ENCODE data around the gene KCTD3. TPM values are rescaled to one million over a fixed set of nuclear protein-coding genes. Genes with fewer than 3 reads are reported as not detected.

KCTD3 gene
- total RNA-seq, 1 experiment from 2014 or later = 46.7 TPM

DNA sequence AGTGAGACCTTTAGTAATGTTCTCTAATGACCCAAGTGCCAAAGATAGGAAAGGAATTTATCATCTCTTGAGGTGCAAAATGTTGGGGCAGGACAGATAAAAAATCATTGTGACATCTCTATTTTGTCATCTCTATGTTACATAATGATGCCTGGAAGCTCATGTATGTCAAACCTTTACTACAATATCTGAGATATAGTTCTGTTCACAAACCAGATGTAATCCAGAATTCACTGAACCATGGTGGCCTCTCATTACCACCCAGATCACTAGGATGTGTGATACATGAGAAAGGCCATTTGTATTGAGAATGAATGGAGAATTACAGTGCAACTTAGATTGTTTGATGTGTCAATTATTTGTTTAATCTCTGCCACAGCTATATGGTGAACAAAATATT, 22.0 kb upstream of the KCTD3 start (continued):
- TF ChIP-seq, protein P1, sequence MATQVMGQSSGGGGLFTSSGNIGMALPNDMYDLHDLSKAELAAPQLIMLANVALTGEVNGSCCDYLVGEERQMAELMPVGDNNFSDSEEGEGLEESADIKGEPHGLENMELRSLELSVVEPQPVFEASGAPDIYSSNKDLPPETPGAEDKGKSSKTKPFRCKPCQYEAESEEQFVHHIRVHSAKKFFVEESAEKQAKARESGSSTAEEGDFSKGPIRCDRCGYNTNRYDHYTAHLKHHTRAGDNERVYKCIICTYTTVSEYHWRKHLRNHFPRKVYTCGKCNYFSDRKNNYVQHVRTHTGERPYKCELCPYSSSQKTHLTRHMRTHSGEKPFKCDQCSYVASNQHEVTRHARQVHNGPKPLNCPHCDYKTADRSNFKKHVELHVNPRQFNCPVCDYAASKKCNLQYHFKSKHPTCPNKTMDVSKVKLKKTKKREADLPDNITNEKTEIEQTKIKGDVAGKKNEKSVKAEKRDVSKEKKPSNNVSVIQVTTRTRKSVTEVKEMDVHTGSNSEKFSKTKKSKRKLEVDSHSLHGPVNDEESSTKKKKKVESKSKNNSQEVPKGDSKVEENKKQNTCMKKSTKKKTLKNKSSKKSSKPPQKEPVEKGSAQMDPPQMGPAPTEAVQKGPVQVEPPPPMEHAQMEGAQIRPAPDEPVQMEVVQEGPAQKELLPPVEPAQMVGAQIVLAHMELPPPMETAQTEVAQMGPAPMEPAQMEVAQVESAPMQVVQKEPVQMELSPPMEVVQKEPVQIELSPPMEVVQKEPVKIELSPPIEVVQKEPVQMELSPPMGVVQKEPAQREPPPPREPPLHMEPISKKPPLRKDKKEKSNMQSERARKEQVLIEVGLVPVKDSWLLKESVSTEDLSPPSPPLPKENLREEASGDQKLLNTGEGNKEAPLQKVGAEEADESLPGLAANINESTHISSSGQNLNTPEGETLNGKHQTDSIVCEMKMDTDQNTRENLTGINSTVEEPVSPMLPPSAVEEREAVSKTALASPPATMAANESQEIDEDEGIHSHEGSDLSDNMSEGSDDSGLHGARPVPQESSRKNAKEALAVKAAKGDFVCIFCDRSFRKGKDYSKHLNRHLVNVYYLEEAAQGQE (IDR thresholded peaks at IDR 0.05; ENCODE audit: low read depth) = no peak
- TF ChIP-seq, protein P2, sequence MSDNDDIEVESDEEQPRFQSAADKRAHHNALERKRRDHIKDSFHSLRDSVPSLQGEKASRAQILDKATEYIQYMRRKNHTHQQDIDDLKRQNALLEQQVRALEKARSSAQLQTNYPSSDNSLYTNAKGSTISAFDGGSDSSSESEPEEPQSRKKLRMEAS (IDR thresholded peaks at IDR 0.05) = no peak
- TF ChIP-seq JUND (IDR thresholded peaks at IDR 0.05) (no peak), ZFX (IDR thresholded peaks at IDR 0.05) (no peak), SIN3A (IDR thresholded peaks at IDR 0.05; ENCODE audit: low read depth) (no peak), ZNF274 (IDR thresholded peaks at IDR 0.05; ENCODE audit: low read depth, low read length) (no peak)

DNA sequence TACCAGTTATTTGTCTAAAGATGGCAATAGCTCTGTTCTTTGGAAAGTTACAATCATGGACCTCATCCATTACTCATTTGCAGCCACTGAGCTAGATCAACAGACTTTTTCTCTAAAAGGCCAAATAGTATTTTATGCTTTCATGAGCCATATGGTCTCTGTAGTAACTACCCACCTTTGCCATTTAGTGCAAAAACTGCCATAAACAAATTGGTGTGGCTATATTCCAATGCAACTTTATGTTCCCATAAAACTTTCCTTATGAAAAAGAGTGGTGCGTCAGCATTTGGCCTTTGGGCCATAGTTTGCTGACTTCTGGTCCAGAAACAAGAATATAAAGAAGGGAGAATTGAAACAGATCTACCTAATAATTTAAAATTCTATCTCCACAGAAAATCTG, 20.1 kb upstream of the KCTD3 start:
- Histone ChIP-seq H3K4me3 (replicated peaks in 1 of 2; ENCODE audit: low read depth in 1 of 2, low read length in 2 of 2) (no peak overlapping the region), H3K9ac (ENCODE audit: low read length) (no peak overlapping the region), H3K9me2 (ENCODE audit: insufficient read depth) (no peaks in the 10 kb centered on the region), H2AFZ (ENCODE audit: low read depth, low read length, poor library complexity, severe bottlenecking) (no peak overlapping the region), H3K36me3 (ENCODE audit: control insufficient read depth in 1 of 2, insufficient read depth in 2 of 2, low read length in 2 of 2) (no peaks in the 10 kb centered on the region), H3K9me3 (ENCODE audit: control insufficient read depth in 1 of 2, insufficient read depth in 1 of 2, low read depth in 1 of 2, low read length in 2 of 2) (peaks cover 0 to 5% of the 10 kb centered on the region in 2 experiments; a peak in 1 of 4 replicates), H4K20me1 (ENCODE audit: insufficient read depth) (no peaks in the 10 kb centered on the region), H3K79me2 (ENCODE audit: insufficient read depth, low read length) (no peaks in the 10 kb centered on the region), H3K27ac (ENCODE audit: low read depth, low read length) (no peak overlapping the region), H3K4me2 (ENCODE audit: low read length) (no peak overlapping the region), H3K4me1 (ENCODE audit: control insufficient read depth in 1 of 2, insufficient read depth in 2 of 2, low read length in 2 of 2) (no peaks in the 10 kb centered on the region), H3K27me3 (ENCODE audit: insufficient read depth, low read length) (no peaks in the 10 kb centered on the region)
- intact Hi-C loops (cut with micrococcal nuclease) = no loop called here
- DNase-seq (ENCODE audit: low read depth, low spot score) = no peak
- CTCF ChIA-PET = no interaction called here
- POLR2A ChIA-PET = no interaction called here
- no peak for ATAC-seq
- RAD21 ChIA-PET (ENCODE audit: low non-redundant PET in 1 of 2, low total read pairs in 2 of 2, uncharacterized antibody in 2 of 2, unreplicated experiment in 2 of 2) = no interaction called here
- no TSS peak for BruUV-seq (replicated peaks)
- TF ChIP-seq SP1 (IDR thresholded peaks at IDR 0.05; ENCODE audit: low read depth) (no peak), FOSL1 (IDR thresholded peaks at IDR 0.05; ENCODE audit: low read depth) (no peak), ZFX (IDR thresholded peaks at IDR 0.05) (no peak), EZH2 (IDR thresholded peaks at IDR 0.05) (no peak), JUND (IDR thresholded peaks at IDR 0.05) (no peak), CBX3 (IDR thresholded peaks at IDR 0.05; ENCODE audit: low read depth) (no peak), EZH2phosphoT487 (IDR thresholded peaks at IDR 0.05; ENCODE audit: borderline replicate concordance) (no peak), POLR2AphosphoS5 (IDR thresholded peaks at IDR 0.05; ENCODE audit: low read depth, low read length) (no peak), SIN3A (IDR thresholded peaks at IDR 0.05; ENCODE audit: low read depth) (no peak)
- TF ChIP-seq, protein P3, sequence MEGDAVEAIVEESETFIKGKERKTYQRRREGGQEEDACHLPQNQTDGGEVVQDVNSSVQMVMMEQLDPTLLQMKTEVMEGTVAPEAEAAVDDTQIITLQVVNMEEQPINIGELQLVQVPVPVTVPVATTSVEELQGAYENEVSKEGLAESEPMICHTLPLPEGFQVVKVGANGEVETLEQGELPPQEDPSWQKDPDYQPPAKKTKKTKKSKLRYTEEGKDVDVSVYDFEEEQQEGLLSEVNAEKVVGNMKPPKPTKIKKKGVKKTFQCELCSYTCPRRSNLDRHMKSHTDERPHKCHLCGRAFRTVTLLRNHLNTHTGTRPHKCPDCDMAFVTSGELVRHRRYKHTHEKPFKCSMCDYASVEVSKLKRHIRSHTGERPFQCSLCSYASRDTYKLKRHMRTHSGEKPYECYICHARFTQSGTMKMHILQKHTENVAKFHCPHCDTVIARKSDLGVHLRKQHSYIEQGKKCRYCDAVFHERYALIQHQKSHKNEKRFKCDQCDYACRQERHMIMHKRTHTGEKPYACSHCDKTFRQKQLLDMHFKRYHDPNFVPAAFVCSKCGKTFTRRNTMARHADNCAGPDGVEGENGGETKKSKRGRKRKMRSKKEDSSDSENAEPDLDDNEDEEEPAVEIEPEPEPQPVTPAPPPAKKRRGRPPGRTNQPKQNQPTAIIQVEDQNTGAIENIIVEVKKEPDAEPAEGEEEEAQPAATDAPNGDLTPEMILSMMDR (IDR thresholded peaks at IDR 0.05 in 2 of 3, conservative IDR thresholded peaks at IDR 0.05 in 1 of 3; ENCODE audit: borderline replicate concordance in 1 of 3, insufficient read depth in 1 of 3, low read depth in 2 of 3, low read length in 2 of 3) = no peak
- TF ChIP-seq, protein P1 (IDR thresholded peaks at IDR 0.05; ENCODE audit: low read depth) = no peak
- TF ChIP-seq, protein P4, sequence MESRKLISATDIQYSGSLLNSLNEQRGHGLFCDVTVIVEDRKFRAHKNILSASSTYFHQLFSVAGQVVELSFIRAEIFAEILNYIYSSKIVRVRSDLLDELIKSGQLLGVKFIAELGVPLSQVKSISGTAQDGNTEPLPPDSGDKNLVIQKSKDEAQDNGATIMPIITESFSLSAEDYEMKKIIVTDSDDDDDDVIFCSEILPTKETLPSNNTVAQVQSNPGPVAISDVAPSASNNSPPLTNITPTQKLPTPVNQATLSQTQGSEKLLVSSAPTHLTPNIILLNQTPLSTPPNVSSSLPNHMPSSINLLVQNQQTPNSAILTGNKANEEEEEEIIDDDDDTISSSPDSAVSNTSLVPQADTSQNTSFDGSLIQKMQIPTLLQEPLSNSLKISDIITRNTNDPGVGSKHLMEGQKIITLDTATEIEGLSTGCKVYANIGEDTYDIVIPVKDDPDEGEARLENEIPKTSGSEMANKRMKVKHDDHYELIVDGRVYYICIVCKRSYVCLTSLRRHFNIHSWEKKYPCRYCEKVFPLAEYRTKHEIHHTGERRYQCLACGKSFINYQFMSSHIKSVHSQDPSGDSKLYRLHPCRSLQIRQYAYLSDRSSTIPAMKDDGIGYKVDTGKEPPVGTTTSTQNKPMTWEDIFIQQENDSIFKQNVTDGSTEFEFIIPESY (IDR thresholded peaks at IDR 0.05; ENCODE audit: extremely low read depth, insufficient replicate concordance, low read length) = no peak
